Measurements from ENCODE around the gene CDKL4. TPM values are rescaled to one million over a fixed set of nuclear protein-coding genes. Genes with fewer than 3 reads are reported as not detected.

CDKL4 gene
- total RNA-seq, 1 experiment from 2014 or later: 0.46 TPM

GRCh38 chr2:39227628-39228412 lies 15.9 kb downstream of the CDKL4 start (continued):
- peak; percentile 86 for TF ChIP-seq CTCF (IDR thresholded peaks at IDR 0.05)

- H3K27me3 Mint-ChIP-seq (ENCODE audit: low read depth): no peaks in the 10 kb centered on the region
- H3K27ac Mint-ChIP-seq: no peak overlapping the region
- peaks cover 43% of the 10 kb centered on the region for H3K4me1 Mint-ChIP-seq
- H3K4me3 Mint-ChIP-seq: no peak overlapping the region
- H3K36me3 Mint-ChIP-seq: no peaks in the 10 kb centered on the region
- no peak for ATAC-seq
- POLR2A ChIA-PET: no interaction called here
- DNase-seq (ENCODE audit: low spot score): no peak
- CTCF ChIA-PET: interaction anchor here (0.8 to 2.6 kb wide), 2 partner anchors 101 to 278 kb away, joined by 3 to 12 read pairs; no protein-coding TSS in a partner anchor
- no peak for TF ChIP-seq GTF2I (CRISPR knock-in tag; conservative IDR thresholded peaks at IDR 0.05)
- no peaks in the 10 kb centered on the region for H3K9me3 Mint-ChIP-seq
These were observed 18.2 kb downstream of the CDKL4 start for GRCh38 chr2:39225567-39225966.

GRCh38 chr2:39223909-39224308 lies 19.9 kb downstream of the CDKL4 start:
- Mint-ChIP-seq H3K27me3 (ENCODE audit: low read depth) (no peaks in the 10 kb centered on the region), H3K4me1 (peaks cover 41% of the 10 kb centered on the region), H3K36me3 (no peaks in the 10 kb centered on the region), H3K27ac (no peak overlapping the region), H3K4me3 (no peak overlapping the region), H3K9me3 (no peaks in the 10 kb centered on the region)
- no peak for DNase-seq (ENCODE audit: low spot score)
- POLR2A ChIA-PET: no interaction called here
- no peak for TF ChIP-seq TCF7 (CRISPR knock-in tag; IDR thresholded peaks at IDR 0.05; ENCODE audit: low read depth)
- TF ChIP-seq RORB (CRISPR knock-in tag; IDR thresholded peaks at IDR 0.05): no peak
- TF ChIP-seq NR3C1 (CRISPR knock-in tag; conservative IDR thresholded peaks at IDR 0.05; ENCODE audit: low read depth): no peak
- no peak for TF ChIP-seq PRDM15 (CRISPR knock-in tag; IDR thresholded peaks at IDR 0.05)
- no peak for ATAC-seq
- CTCF ChIA-PET: no interaction called here

GRCh38 chr2:39221459-39221858 lies 22.3 kb downstream of the CDKL4 start:
- ATAC-seq (no peak), DNase-seq (ENCODE audit: low spot score) (no peak)
- Mint-ChIP-seq H3K27me3 (ENCODE audit: low read depth) (no peaks in the 10 kb centered on the region), H3K36me3 (no peaks in the 10 kb centered on the region), H3K4me1 (peaks cover 18% of the 10 kb centered on the region), H3K4me3 (no peak overlapping the region), H3K9me3 (no peaks in the 10 kb centered on the region), H3K27ac (peak overlapping the region; percentile 2)
- TF ChIP-seq RORB (CRISPR knock-in tag; IDR thresholded peaks at IDR 0.05): no peak
- POLR2A ChIA-PET: no interaction called here
- CTCF ChIA-PET: no interaction called here

GRCh38 chr2:39220136-39220535 lies 23.6 kb downstream of the CDKL4 start:
- H3K27ac Mint-ChIP-seq: 0 out of 2 replicates have a peak overlapping the region, but pooled peaks have one; percentile 2
- H3K27me3 Mint-ChIP-seq (ENCODE audit: low read depth): no peaks in the 10 kb centered on the region
- peak; percentile 60 for ATAC-seq
- no peak for DNase-seq (ENCODE audit: low spot score)
- H3K4me3 Mint-ChIP-seq: no peak overlapping the region
- H3K36me3 Mint-ChIP-seq: no peaks in the 10 kb centered on the region
- POLR2A ChIA-PET: no interaction called here
- CTCF ChIA-PET: no interaction called here
- peaks cover 16% of the 10 kb centered on the region for H3K4me1 Mint-ChIP-seq
- H3K9me3 Mint-ChIP-seq: no peaks in the 10 kb centered on the region
- TF ChIP-seq FOXK1 (CRISPR knock-in tag; IDR thresholded peaks at IDR 0.05) (no peak), E2F5 (CRISPR knock-in tag; IDR thresholded peaks at IDR 0.05) (no peak), MYBL2 (CRISPR knock-in tag; IDR thresholded peaks at IDR 0.05) (no peak), MAX (CRISPR knock-in tag; IDR thresholded peaks at IDR 0.05) (no peak), PRRX2 (CRISPR knock-in tag; IDR thresholded peaks at IDR 0.05) (no peak), FOXP1 (CRISPR knock-in tag; IDR thresholded peaks at IDR 0.05; ENCODE audit: borderline replicate concordance) (no peak), NFYB (CRISPR knock-in tag; conservative IDR thresholded peaks at IDR 0.05; ENCODE audit: low read depth) (no peak), SMAD3 (CRISPR knock-in tag; IDR thresholded peaks at IDR 0.05; ENCODE audit: borderline replicate concordance) (no peak), ZNF281 (CRISPR knock-in tag; IDR thresholded peaks at IDR 0.05) (no peak), NR1H2 (CRISPR knock-in tag; IDR thresholded peaks at IDR 0.05) (no peak), ZNF423 (CRISPR knock-in tag; IDR thresholded peaks at IDR 0.05) (no peak), ZNF138 (CRISPR knock-in tag; conservative IDR thresholded peaks at IDR 0.05) (no peak), RORB (CRISPR knock-in tag; IDR thresholded peaks at IDR 0.05) (no peak)

Data from WTC11 (cell line).